ENCODE results near the gene KCNH1. TPM values are rescaled to one million over a fixed set of nuclear protein-coding genes. Genes with fewer than 3 reads are reported as not detected.
A peak's percentile ranks its signal among the peaks of the same experiment; 100 is the strongest.

Gene KCNH1
- total RNA-seq, 1 donor from 2014 or later, result 6.3 TPM

DNA sequence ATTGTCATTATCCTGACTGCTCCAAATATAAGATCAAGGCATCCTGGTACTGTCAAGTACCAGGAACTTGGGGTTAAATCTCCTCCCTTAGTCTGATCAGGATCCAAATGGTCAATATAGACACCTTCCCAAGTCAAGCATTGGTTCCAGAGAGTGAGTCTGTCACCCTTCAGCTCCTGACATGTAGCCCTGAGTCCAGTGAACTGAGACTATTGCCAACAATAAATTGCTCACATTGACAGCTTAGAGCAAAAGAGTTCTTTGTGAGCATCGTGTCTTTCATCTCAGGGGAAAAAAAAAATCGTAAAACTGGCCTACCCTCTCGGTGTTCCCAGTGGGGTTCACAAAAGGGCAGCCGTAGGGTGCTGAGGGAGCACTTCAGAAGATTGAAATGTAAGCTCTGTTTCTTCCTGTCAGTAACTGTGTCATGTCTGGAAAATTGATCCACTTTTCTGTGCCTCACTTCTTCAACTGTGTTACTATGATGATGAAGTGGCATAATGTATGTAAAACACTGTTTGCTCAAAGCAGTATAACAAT, 228.5 kb downstream of the KCNH1 start:
- Mint-ChIP-seq H3K27ac (ENCODE audit: unreplicated experiment) (peak overlapping the region; percentile 14), H3K27me3 (ENCODE audit: low read depth) (no peaks in the 10 kb centered on the region), H3K4me3 (ENCODE audit: unreplicated experiment) (no peak overlapping the region)

DNA sequence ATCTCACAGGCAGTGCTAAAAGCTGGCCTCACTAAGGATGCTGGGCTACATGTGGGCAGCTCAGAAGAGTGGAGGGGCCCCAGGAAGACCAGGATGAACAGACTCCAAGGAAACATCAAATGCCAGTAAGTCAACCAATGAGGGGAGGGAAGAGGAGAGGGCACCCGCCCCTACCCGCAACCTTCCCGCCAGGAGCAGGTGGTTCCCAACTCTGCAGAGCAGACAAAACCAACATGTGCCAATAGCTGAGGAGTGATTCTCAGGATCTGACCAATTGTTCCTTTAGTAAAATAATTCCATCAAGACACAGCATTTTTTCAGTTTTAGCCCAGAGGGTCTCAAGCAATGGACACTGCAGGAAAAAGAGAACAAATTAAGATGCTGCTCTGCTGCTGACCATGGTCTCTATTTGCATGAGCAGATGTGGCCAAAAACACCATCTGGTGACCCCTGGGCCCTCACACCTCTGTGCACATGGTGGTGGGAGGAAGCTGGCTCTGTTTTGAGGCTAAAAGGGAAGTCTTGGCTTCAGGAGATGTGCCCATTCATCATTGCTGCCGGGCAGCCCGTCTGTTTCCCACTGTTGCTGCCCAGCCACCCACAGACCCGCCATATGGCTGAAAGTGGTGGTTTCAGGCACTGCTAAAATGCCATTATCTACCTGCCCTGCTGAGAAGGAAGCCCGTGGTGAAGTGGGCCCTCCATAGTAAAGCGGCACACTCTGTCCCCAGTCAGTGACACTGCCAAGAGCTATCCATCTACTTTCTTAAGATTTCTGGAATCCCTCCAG, 231.8 kb downstream of the KCNH1 start:
- Mint-ChIP-seq H3K27ac (ENCODE audit: unreplicated experiment) (no peak overlapping the region), H3K4me3 (ENCODE audit: unreplicated experiment) (no peak overlapping the region), H3K9me3 (ENCODE audit: low read depth) (no peaks in the 10 kb centered on the region), H3K4me1 (ENCODE audit: low read depth) (peaks cover 44% of the 10 kb centered on the region), H3K36me3 (ENCODE audit: low read depth) (no peaks in the 10 kb centered on the region), H3K27me3 (ENCODE audit: low read depth) (no peaks in the 10 kb centered on the region)
- DNase-seq (ENCODE audit: low spot score), result no peak
- TF ChIP-seq, protein P1, sequence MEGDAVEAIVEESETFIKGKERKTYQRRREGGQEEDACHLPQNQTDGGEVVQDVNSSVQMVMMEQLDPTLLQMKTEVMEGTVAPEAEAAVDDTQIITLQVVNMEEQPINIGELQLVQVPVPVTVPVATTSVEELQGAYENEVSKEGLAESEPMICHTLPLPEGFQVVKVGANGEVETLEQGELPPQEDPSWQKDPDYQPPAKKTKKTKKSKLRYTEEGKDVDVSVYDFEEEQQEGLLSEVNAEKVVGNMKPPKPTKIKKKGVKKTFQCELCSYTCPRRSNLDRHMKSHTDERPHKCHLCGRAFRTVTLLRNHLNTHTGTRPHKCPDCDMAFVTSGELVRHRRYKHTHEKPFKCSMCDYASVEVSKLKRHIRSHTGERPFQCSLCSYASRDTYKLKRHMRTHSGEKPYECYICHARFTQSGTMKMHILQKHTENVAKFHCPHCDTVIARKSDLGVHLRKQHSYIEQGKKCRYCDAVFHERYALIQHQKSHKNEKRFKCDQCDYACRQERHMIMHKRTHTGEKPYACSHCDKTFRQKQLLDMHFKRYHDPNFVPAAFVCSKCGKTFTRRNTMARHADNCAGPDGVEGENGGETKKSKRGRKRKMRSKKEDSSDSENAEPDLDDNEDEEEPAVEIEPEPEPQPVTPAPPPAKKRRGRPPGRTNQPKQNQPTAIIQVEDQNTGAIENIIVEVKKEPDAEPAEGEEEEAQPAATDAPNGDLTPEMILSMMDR (IDR thresholded peaks at IDR 0.05), result no peak

More for the DNA sequence above, 228.5 kb downstream of the KCNH1 start:
- TF ChIP-seq, protein P1 (IDR thresholded peaks at IDR 0.05), result no peak
- Mint-ChIP-seq H3K9me3 (ENCODE audit: low read depth) (no peaks in the 10 kb centered on the region), H3K4me1 (ENCODE audit: low read depth) (peaks cover 49% of the 10 kb centered on the region), H3K36me3 (ENCODE audit: low read depth) (no peaks in the 10 kb centered on the region)
- DNase-seq (ENCODE audit: low spot score), result no peak

DNA sequence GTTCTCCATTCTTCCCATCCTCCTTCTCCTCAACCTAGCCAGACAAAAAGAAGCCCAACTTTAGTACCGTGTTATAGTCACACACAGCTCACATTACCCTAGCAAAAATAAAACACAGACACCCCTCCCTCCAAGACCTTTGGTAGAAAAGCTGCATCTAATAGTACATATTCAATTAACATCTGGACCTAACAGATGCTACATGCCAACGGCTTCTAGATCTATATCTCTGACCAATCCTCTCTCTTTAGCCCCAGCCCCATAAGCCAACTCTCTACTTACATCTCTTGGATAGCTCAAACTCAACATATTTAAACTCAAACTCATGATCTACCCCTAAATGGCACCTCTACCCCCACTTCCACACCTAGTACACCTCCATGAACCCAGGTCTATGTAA, 233.1 kb downstream of the KCNH1 start:
- H3K36me3 Mint-ChIP-seq (ENCODE audit: low read depth), result no peaks in the 10 kb centered on the region

DNA sequence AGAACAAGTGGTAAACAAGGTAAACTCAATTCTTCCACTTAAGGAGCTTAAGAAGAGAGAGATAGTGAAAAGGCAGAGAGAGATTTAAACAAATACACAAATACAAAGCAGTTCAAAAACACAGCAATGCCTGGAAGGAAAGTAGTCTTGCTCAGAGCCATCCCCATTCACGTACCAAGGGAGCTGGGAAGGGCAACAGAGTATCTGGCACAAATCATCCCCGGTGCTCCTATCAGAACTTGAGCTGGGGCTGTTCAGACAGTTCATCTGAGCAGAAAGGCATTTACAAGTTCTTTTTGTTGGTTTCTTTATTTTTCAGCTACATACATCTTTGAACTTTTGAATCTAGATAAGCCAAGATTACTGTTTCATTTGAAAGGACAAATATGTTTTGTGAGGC, 233.9 kb downstream of the KCNH1 start:
- Mint-ChIP-seq H3K9me3 (ENCODE audit: low read depth) (no peaks in the 10 kb centered on the region), H3K4me1 (ENCODE audit: low read depth) (peaks cover 24% of the 10 kb centered on the region), H3K36me3 (ENCODE audit: low read depth) (no peaks in the 10 kb centered on the region), H3K27ac (ENCODE audit: unreplicated experiment) (no peak overlapping the region), H3K27me3 (ENCODE audit: low read depth) (no peaks in the 10 kb centered on the region), H3K4me3 (ENCODE audit: unreplicated experiment) (no peak overlapping the region)
- no peak for DNase-seq (ENCODE audit: low spot score)
- TF ChIP-seq, protein P1 (IDR thresholded peaks at IDR 0.05), result no peak

More for the DNA sequence above, 233.1 kb downstream of the KCNH1 start:
- peaks cover 31% of the 10 kb centered on the region for H3K4me1 Mint-ChIP-seq (ENCODE audit: low read depth)
- DNase-seq (ENCODE audit: low spot score), result no peak
- no peaks in the 10 kb centered on the region for H3K9me3 Mint-ChIP-seq (ENCODE audit: low read depth)
- H3K4me3 Mint-ChIP-seq (ENCODE audit: unreplicated experiment), result no peak overlapping the region
- H3K27me3 Mint-ChIP-seq (ENCODE audit: low read depth), result no peaks in the 10 kb centered on the region
- no peak overlapping the region for H3K27ac Mint-ChIP-seq (ENCODE audit: unreplicated experiment)
- TF ChIP-seq, protein P1 (IDR thresholded peaks at IDR 0.05), result no peak

DNA sequence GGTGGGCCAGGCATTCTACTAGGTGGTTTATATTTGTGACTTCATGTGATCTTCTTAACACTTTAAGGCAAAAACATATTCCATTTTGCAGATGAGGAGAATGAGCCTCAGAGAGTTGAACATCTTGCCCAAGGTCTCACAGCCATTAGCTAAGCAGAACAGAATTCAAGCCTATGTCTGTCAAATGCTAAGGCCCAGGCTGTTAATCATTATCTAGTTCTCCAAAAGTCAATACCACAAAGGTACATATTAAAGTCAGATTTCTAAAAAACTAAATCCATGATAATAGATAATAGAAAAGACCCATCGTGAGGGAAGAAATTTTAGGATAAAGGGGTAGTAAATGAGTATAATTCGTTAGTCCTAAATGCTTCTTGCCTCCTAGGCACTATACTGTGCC, 234.3 kb downstream of the KCNH1 start:
- Mint-ChIP-seq H3K4me3 (ENCODE audit: unreplicated experiment) (no peak overlapping the region), H3K27me3 (ENCODE audit: low read depth) (no peaks in the 10 kb centered on the region), H3K36me3 (ENCODE audit: low read depth) (no peaks in the 10 kb centered on the region), H3K4me1 (ENCODE audit: low read depth) (peaks cover 22% of the 10 kb centered on the region), H3K9me3 (ENCODE audit: low read depth) (no peaks in the 10 kb centered on the region), H3K27ac (ENCODE audit: unreplicated experiment) (no peak overlapping the region)
- TF ChIP-seq, protein P1 (IDR thresholded peaks at IDR 0.05), result no peak
- no peak for DNase-seq (ENCODE audit: low spot score)
